ENCODE data around the gene DCP1B.

The DCP1B gene

DNA sequence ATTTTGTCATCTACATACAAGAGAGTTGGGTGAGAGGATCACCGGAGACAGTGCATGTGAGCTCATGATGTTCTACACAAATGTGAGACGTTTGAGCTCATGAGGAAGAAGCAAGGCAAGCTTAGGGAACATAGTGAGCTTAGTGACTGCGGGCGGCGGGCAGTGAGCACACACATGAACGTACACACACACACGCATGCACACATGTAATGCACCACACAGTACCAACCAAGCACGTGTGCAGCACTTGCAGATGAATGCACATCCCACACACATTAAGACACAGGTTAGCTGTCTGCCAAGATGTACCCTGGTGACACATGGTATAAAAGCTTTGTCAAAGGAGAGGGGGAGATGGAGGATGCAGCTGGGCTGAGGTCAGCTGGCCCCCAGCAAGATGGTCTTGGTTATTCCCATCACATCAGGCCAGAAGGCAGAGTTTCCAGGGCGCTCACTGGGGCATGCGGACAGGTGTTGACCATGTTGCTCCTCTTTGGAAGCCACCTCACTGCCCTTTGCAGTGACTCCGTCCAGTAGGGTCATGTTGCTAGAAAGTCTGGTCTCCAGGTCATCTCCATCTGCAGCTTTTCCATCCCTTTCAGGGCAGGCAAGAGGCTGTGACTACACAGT is 77.1 kb downstream of the DCP1B start:
- no peak for TF ChIP-seq CTCF (conservative IDR thresholded peaks at IDR 0.05; ENCODE audit: low read depth, low read length)
- no peak overlapping the region for H3K4me3 ChIP-seq (ENCODE audit: low read depth, low read length)
- no peak for DNase-seq (ENCODE audit: low read depth)

- no peak for DNase-seq (ENCODE audit: low read depth)
- TF ChIP-seq CTCF (conservative IDR thresholded peaks at IDR 0.05; ENCODE audit: low read depth, low read length): no peak
These were observed 78.0 kb downstream of the DCP1B start for GRCh38 chr12:1926251-1926657.

GRCh38 chr12:1925684-1926006 is 78.6 kb downstream of the DCP1B start:
- DNase-seq (ENCODE audit: low read depth): no peak
- no peak overlapping the region for H3K4me3 ChIP-seq (ENCODE audit: low read depth, low read length)
- TF ChIP-seq CTCF (conservative IDR thresholded peaks at IDR 0.05; ENCODE audit: low read depth, low read length): no peak

More at GRCh38 chr12:1926251-1926657, 78.0 kb downstream of the DCP1B start:
- no peak overlapping the region for H3K4me3 ChIP-seq (ENCODE audit: low read depth, low read length)

GRCh38 chr12:1924996-1925683 is 79.1 kb downstream of the DCP1B start:
- TF ChIP-seq CTCF (conservative IDR thresholded peaks at IDR 0.05; ENCODE audit: low read depth, low read length): no peak
- no peak overlapping the region for H3K4me3 ChIP-seq (ENCODE audit: low read depth, low read length)
- no peak for DNase-seq (ENCODE audit: low read depth)

- DNase-seq (ENCODE audit: low read depth): no peak
- no peak overlapping the region for H3K4me3 ChIP-seq (ENCODE audit: low read depth, low read length)
- TF ChIP-seq CTCF (conservative IDR thresholded peaks at IDR 0.05; ENCODE audit: low read depth, low read length): no peak
These were observed 81.3 kb downstream of the DCP1B start for GRCh38 chr12:1922985-1923384.

- no peak overlapping the region for H3K4me3 ChIP-seq (ENCODE audit: low read depth, low read length)
- DNase-seq (ENCODE audit: low read depth): no peak
These were observed 82.1 kb downstream of the DCP1B start for GRCh38 chr12:1922075-1922709.

More at GRCh38 chr12:1922075-1922709, 82.1 kb downstream of the DCP1B start:
- TF ChIP-seq CTCF (conservative IDR thresholded peaks at IDR 0.05; ENCODE audit: low read depth, low read length): no peak
